SK-N-SH (cell line): Measurements from ENCODE around the gene UPP2. TPM values are rescaled to one million over a fixed set of nuclear protein-coding genes. Genes with fewer than 3 reads are reported as not detected.

Source experiments
- CTCF ChIA-PET: fragments of 300-600, 350-600 bp; formaldehyde crosslinking; extraction: SDS; loops from one replicate; lab custom pipeline; 2021; lab: Yijun Ruan, JAX
- POLR2A ChIA-PET: fragments of 350-600 bp; sonication (Branson Sonifier 250); formaldehyde crosslinking; extraction: SDS; loops from one replicate; lab custom pipeline; 2020; ENCODE audit warnings: antibody characterized with exemption, inconsistent platforms; lab: Yijun Ruan, JAX
- DNase-seq: peaks from one replicate; pipeline ENCODE4 v3.0.0; 2012
- H2AFZ ChIP-seq: fragments of 200-600 bp; sonication (generic); 2 replicates; pipeline ENCODE4 v1.8.1; 2016; ENCODE audit warnings: antibody characterized with exemption, mild to moderate bottlenecking, low read depth
- H3F3A ChIP-seq: fragments of 200-600 bp; sonication (generic); replicated peaks from 2 replicates; pipeline ENCODE3; 2016; ENCODE audit warnings: antibody characterized with exemption, mild to moderate bottlenecking; ENCODE audit not compliant: insufficient read depth
- H3K27ac ChIP-seq, 2 experiments: fragments of 200-500 bp in 1 of 2; fragments of 200-600 bp in 1 of 2; sonication (Bioruptor generic) in 1 of 2; sonication (generic), shearing (Covaris generic) in 1 of 2; 2 replicates each; pipeline versions ENCODE4 v1.5.1 to v1.6.1; 2014 to 2016; ENCODE audit warnings: low read depth in 2 of 2, inconsistent platforms in 1 of 2, low read length in 1 of 2, mild to moderate bottlenecking in 1 of 2, mixed read lengths in 1 of 2
- H3K27me3 ChIP-seq: fragments of 200-600 bp; sonication (generic), shearing (Covaris generic); 2 replicates; pipeline ENCODE4 v1.6.1; 2016; ENCODE audit warnings: mixed run types; ENCODE audit not compliant: insufficient read depth
- H3K36me3 ChIP-seq, 2 experiments: fragments of 200-500 bp in 1 of 2; fragments of 200-600 bp in 1 of 2; sonication (Bioruptor generic) in 1 of 2; sonication (generic) in 1 of 2; replicated peaks in 1 of 2; 2 replicates each; pipeline versions ENCODE3 to v1.5.1; 2014 to 2016; ENCODE audit warnings: low read length in 1 of 2, mild to moderate bottlenecking in 1 of 2; ENCODE audit not compliant: insufficient read depth in 2 of 2, control insufficient read depth in 1 of 2
- H3K4me1 ChIP-seq, 2 experiments: fragments of 200-500 bp in 1 of 2; fragments of 200-600 bp in 1 of 2; sonication (Bioruptor generic) in 1 of 2; sonication (generic), shearing (Covaris generic) in 1 of 2; 2 replicates each; pipeline versions ENCODE4 v1.5.1 to v1.6.1; 2014 to 2016; ENCODE audit warnings: low read depth in 1 of 2, low read length in 1 of 2, mixed run types in 1 of 2; ENCODE audit not compliant: insufficient read depth in 2 of 2, control insufficient read depth in 1 of 2
- H3K4me2 ChIP-seq: fragments of 200-600 bp; sonication (generic), shearing (Covaris generic); 2 replicates; pipeline ENCODE4 v1.6.1; 2017; ENCODE audit warnings: mixed run types
- H3K4me3 ChIP-seq, 2 experiments: fragments of 200-500 bp in 1 of 2; fragments of 200-600 bp in 1 of 2; sonication (Bioruptor generic) in 1 of 2; sonication (generic), shearing (Covaris generic) in 1 of 2; 2 replicates each; pipeline versions ENCODE4 v1.5.1 to v1.8.1; 2014 to 2016; ENCODE audit warnings: low read depth in 2 of 2, inconsistent platforms in 1 of 2, low read length in 1 of 2, mild to moderate bottlenecking in 1 of 2, mixed read lengths in 1 of 2, moderate library complexity in 1 of 2
- H3K79me2 ChIP-seq: fragments of 200-600 bp; sonication (generic); 2 replicates; pipeline ENCODE4 v1.8.1; 2017; ENCODE audit warnings: mild to moderate bottlenecking; ENCODE audit not compliant: insufficient read depth
- H3K9ac ChIP-seq: fragments of 200-600 bp; sonication (generic); 2 replicates; pipeline ENCODE4 v1.6.1; 2017; ENCODE audit warnings: mixed run types
- H3K9me2 ChIP-seq: fragments of 200-600 bp; sonication (generic); 2 replicates; pipeline ENCODE4 v1.6.1; 2017; ENCODE audit warnings: mixed run types
- H3K9me3 ChIP-seq: fragments of 200-600 bp; sonication (generic); 2 replicates; pipeline ENCODE4 v1.6.1; 2017; ENCODE audit warnings: mixed run types, mild to moderate bottlenecking, moderate library complexity
- H4K20me1 ChIP-seq: fragments of 200-600 bp; sonication (generic); 2 replicates; pipeline ENCODE4 v1.6.1; 2017; ENCODE audit warnings: mild to moderate bottlenecking, mixed run types; ENCODE audit not compliant: insufficient read depth
- EZH2phosphoT487 ChIP-seq: fragments of 200-600 bp; sonication (generic); IDR thresholded peaks from 2 replicates; pipeline ENCODE4 v1.6.1; 2017; ENCODE audit warnings: low read depth, mixed run types, mild to moderate bottlenecking, antibody characterized with exemption, moderate library complexity, borderline replicate concordance
- FOXM1 ChIP-seq: IDR thresholded peaks from 2 replicates; pipeline ENCODE4 v1.4.0; 2012; ENCODE audit warnings: low read depth, mild to moderate bottlenecking
- GABPA ChIP-seq: IDR thresholded peaks from 2 replicates; pipeline ENCODE4 v1.4.0; 2012; ENCODE audit warnings: low read depth, mild to moderate bottlenecking
- GATA2 ChIP-seq: sonication (generic); formaldehyde crosslinking; IDR thresholded peaks from 2 replicates; pipeline ENCODE4 v1.5.0; 2020; ENCODE audit warnings: mild to moderate bottlenecking, missing genetic modification reagents
- JUND ChIP-seq: IDR thresholded peaks from 2 replicates; pipeline ENCODE4 v1.4.0; 2012
- MXI1 ChIP-seq: IDR thresholded peaks from 2 replicates; pipeline ENCODE4 v1.6.1; 2012; ENCODE audit warnings: mild to moderate bottlenecking, low read depth, low read length, improper control_type of control experiment
- NRF1 ChIP-seq: IDR thresholded peaks from 2 replicates; pipeline ENCODE4 v1.6.1; 2012; ENCODE audit warnings: low read depth, mild to moderate bottlenecking, low read length
- POLR2AphosphoS5 ChIP-seq: IDR thresholded peaks from 2 replicates; pipeline ENCODE4 v1.6.1; 2012; ENCODE audit warnings: low read depth, low read length
- RAD21 ChIP-seq: IDR thresholded peaks from 2 replicates; pipeline ENCODE4 v1.6.1; 2012; ENCODE audit warnings: mild to moderate bottlenecking, low read length
- RCOR1 ChIP-seq: fragments of 150-350 bp; IDR thresholded peaks from 2 replicates; pipeline ENCODE4 v1.6.1; 2017; ENCODE audit warnings: antibody characterized with exemption, low read length
- RFX5 ChIP-seq: IDR thresholded peaks from 2 replicates; pipeline ENCODE4 v1.6.1; 2012; ENCODE audit warnings: mild to moderate bottlenecking, improper control_type of control experiment, low read length
- RXRA ChIP-seq: IDR thresholded peaks from 2 replicates; pipeline ENCODE4 v1.4.0; 2012; ENCODE audit warnings: low read depth, mild to moderate bottlenecking, borderline replicate concordance
- SIN3A ChIP-seq: IDR thresholded peaks from 2 replicates; pipeline ENCODE4 v1.6.1; 2012; ENCODE audit warnings: low read depth, mild to moderate bottlenecking, low read length, moderate library complexity, borderline replicate concordance
- SMC3 ChIP-seq: IDR thresholded peaks from 2 replicates; pipeline ENCODE4 v1.6.1; 2012; ENCODE audit warnings: low read depth, low read length, improper control_type of control experiment
- TCF12 ChIP-seq: IDR thresholded peaks from 2 replicates; pipeline ENCODE4 v1.4.0; 2012
- TEAD4 ChIP-seq: IDR thresholded peaks from 2 replicates; pipeline ENCODE4 v1.4.0; 2012; ENCODE audit warnings: mild to moderate bottlenecking, borderline replicate concordance; ENCODE audit not compliant: insufficient read depth
- WGBS: methylation state at CpG from one replicate; pipeline ENCODE4 v1.1.6; 2017; ENCODE audit warnings: low lambda C conversion rate; 5-methylcytosine and 5-hydroxymethylcytosine counted together
- polyA plus RNA-seq, 3 experiments: library from polyadenylated mRNA; depleted of rRNA; stranded (reverse); fragments of >200 nt; gene quantifications; 2 replicates each; pipeline ENCODE4 v1.2.3, GENCODE V29; 2012
- TF ChIP-seq, protein P1 (sequence below): IDR thresholded peaks from 2 replicates; pipeline ENCODE4 v1.4.0; 2012; ENCODE audit warnings: low read depth, borderline replicate concordance
- TF ChIP-seq, protein P2 (sequence below): fragments of 200-600 bp; sonication (generic); IDR thresholded peaks from 2 replicates; pipeline ENCODE4 v1.6.1; 2017; ENCODE audit warnings: antibody characterized with exemption, mild to moderate bottlenecking, moderate library complexity
- TF ChIP-seq, protein P3 (sequence below): fragments of 150-350 bp; IDR thresholded peaks from 2 replicates; pipeline ENCODE4 v1.6.1; 2016; ENCODE audit warnings: mild to moderate bottlenecking, low read depth, low read length
- TF ChIP-seq, protein P4 (sequence below): fragments of 150-350 bp; IDR thresholded peaks from 2 replicates; pipeline ENCODE4 v1.6.1; 2017; ENCODE audit warnings: antibody characterized with exemption, low read length, low read depth, borderline replicate concordance

Gene UPP2
- polyA plus RNA-seq, 1 of the 3 experiments (the other 2 are of a cell fraction) = not detected

DNA sequence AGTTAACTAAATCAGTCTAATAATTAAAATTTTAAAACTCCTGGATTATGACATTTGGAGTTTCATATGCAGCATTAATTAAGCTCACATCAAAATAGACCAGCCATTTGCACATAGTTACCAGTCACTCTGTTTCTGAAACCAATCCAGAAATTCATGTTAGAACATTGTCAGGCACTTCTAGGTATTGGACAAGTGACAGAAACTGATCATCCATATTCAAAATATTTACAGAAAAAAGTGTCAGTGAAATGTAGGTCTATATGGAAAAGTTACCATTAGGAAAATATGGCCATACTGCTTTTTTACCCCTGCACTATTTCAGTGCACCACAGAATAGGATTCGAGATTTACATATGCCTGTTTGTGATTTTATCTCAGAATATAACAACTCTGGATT, 33.4 kb downstream of the UPP2 start:
- H3K4me1 ChIP-seq = no peaks in the 10 kb centered on the region
- H3K36me3 ChIP-seq = no peaks in the 10 kb centered on the region
- WGBS = 16% methylated on average over 1 of the region's 1 CpG
- H3K9me3 ChIP-seq = no peaks in the 10 kb centered on the region
- no peaks in the 10 kb centered on the region for H4K20me1 ChIP-seq
- H3K9me2 ChIP-seq = no peaks in the 10 kb centered on the region
- CTCF ChIA-PET = no interaction called here
- POLR2A ChIA-PET = no interaction called here
- TF ChIP-seq JUND (no peak), SIN3A (no peak), TEAD4 (no peak), MXI1 (no peak), POLR2AphosphoS5 (no peak), RAD21 (no peak), RFX5 (no peak), GATA2 (no peak), SMC3 (no peak)
- TF ChIP-seq, protein P1, sequence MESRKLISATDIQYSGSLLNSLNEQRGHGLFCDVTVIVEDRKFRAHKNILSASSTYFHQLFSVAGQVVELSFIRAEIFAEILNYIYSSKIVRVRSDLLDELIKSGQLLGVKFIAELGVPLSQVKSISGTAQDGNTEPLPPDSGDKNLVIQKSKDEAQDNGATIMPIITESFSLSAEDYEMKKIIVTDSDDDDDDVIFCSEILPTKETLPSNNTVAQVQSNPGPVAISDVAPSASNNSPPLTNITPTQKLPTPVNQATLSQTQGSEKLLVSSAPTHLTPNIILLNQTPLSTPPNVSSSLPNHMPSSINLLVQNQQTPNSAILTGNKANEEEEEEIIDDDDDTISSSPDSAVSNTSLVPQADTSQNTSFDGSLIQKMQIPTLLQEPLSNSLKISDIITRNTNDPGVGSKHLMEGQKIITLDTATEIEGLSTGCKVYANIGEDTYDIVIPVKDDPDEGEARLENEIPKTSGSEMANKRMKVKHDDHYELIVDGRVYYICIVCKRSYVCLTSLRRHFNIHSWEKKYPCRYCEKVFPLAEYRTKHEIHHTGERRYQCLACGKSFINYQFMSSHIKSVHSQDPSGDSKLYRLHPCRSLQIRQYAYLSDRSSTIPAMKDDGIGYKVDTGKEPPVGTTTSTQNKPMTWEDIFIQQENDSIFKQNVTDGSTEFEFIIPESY = no peak
- TF ChIP-seq, protein P2, sequence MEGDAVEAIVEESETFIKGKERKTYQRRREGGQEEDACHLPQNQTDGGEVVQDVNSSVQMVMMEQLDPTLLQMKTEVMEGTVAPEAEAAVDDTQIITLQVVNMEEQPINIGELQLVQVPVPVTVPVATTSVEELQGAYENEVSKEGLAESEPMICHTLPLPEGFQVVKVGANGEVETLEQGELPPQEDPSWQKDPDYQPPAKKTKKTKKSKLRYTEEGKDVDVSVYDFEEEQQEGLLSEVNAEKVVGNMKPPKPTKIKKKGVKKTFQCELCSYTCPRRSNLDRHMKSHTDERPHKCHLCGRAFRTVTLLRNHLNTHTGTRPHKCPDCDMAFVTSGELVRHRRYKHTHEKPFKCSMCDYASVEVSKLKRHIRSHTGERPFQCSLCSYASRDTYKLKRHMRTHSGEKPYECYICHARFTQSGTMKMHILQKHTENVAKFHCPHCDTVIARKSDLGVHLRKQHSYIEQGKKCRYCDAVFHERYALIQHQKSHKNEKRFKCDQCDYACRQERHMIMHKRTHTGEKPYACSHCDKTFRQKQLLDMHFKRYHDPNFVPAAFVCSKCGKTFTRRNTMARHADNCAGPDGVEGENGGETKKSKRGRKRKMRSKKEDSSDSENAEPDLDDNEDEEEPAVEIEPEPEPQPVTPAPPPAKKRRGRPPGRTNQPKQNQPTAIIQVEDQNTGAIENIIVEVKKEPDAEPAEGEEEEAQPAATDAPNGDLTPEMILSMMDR = no peak
- TF ChIP-seq, protein P3, sequence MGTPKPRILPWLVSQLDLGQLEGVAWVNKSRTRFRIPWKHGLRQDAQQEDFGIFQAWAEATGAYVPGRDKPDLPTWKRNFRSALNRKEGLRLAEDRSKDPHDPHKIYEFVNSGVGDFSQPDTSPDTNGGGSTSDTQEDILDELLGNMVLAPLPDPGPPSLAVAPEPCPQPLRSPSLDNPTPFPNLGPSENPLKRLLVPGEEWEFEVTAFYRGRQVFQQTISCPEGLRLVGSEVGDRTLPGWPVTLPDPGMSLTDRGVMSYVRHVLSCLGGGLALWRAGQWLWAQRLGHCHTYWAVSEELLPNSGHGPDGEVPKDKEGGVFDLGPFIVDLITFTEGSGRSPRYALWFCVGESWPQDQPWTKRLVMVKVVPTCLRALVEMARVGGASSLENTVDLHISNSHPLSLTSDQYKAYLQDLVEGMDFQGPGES = no peak
- H2AFZ ChIP-seq = no peak overlapping the region
- H3F3A ChIP-seq = no peaks in the 10 kb centered on the region
- no peak for DNase-seq
- H3K79me2 ChIP-seq = no peaks in the 10 kb centered on the region
- H3K4me3 ChIP-seq = no peak overlapping the region
- no peaks in the 10 kb centered on the region for H3K27me3 ChIP-seq
- no peak overlapping the region for H3K27ac ChIP-seq
- H3K4me2 ChIP-seq = no peak overlapping the region
- no peak overlapping the region for H3K9ac ChIP-seq

DNA sequence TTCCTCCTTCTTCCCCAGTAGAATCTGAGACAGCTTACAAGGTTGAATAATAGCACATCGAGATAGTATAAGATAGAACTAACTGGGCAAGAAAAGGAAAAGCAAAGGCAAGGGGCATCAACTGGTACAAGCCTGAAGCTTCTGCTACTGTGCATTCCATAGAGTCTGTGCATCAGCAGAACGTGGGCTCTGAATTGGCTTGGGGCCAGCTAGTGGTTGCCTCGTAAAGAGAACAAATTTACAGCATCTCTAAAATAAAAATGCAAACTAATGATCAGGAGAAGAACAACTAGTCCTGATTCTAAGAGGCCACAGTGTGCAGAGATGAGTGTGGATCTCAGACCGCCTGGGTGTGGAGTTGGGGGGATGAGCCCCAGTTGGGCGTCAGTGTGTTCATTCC, 36.6 kb downstream of the UPP2 start:
- Histone ChIP-seq H2AFZ (no peak overlapping the region), H3K79me2 (no peaks in the 10 kb centered on the region), H3K4me3 (no peak overlapping the region), H4K20me1 (no peaks in the 10 kb centered on the region), H3K27me3 (no peaks in the 10 kb centered on the region), H3K4me2 (no peak overlapping the region), H3K4me1 (no peaks in the 10 kb centered on the region), H3K27ac (no peak overlapping the region), H3K9me3 (no peaks in the 10 kb centered on the region), H3K9me2 (no peaks in the 10 kb centered on the region), H3K36me3 (no peaks in the 10 kb centered on the region), H3K9ac (no peak overlapping the region), H3F3A (no peaks in the 10 kb centered on the region)
- DNase-seq = no peak
- POLR2A ChIA-PET = no interaction called here
- 46% methylated on average over 5 of the region's 5 CpGs for whole genome bisulfite sequencing
- CTCF ChIA-PET = no interaction called here
- TF ChIP-seq GABPA = no peak
- no peak for TF ChIP-seq TCF12
- TF ChIP-seq, protein P3 = no peak
- TF ChIP-seq, protein P4, sequence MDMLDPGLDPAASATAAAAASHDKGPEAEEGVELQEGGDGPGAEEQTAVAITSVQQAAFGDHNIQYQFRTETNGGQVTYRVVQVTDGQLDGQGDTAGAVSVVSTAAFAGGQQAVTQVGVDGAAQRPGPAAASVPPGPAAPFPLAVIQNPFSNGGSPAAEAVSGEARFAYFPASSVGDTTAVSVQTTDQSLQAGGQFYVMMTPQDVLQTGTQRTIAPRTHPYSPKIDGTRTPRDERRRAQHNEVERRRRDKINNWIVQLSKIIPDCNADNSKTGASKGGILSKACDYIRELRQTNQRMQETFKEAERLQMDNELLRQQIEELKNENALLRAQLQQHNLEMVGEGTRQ = no peak
- no peak for TF ChIP-seq JUND
- no peak for TF ChIP-seq EZH2phosphoT487
- no peak for TF ChIP-seq RAD21
- no peak for TF ChIP-seq POLR2AphosphoS5
- no peak for TF ChIP-seq RXRA
- TF ChIP-seq RCOR1 = no peak
- no peak for TF ChIP-seq FOXM1
- no peak for TF ChIP-seq NRF1
- no peak for TF ChIP-seq GATA2
- TF ChIP-seq MXI1 = no peak
